ENCODE data around the gene RNU2-1.
"Not testable (repeated sequence)": the region's sequence is repeated elsewhere in the genome, so short reads cannot be mapped to it uniquely, and the experiment has no call there.

RNU2-1 gene

GRCh38 chr17:43233877-43234276 lies at the start of gene RNU2-1:
Gene RNU2-1 (minus strand): TSS chr17:43233977.
- DNase-seq, result not testable (repeated sequence)

- not testable (repeated sequence) for DNase-seq
These were observed 39.1 kb upstream of the RNU2-1 start for GRCh38 chr17:43272914-43273313.

- not testable (repeated sequence) for DNase-seq
These were observed 38.7 kb upstream of the RNU2-1 start for GRCh38 chr17:43272483-43272882.

GRCh38 chr17:43270552-43271504 lies 37.1 kb upstream of the RNU2-1 start:
- DNase-seq, result not testable (repeated sequence)

- DNase-seq, result not testable (repeated sequence)
These were observed 12.7 kb upstream of the RNU2-1 start for GRCh38 chr17:43246456-43246855.

- not testable (repeated sequence) for DNase-seq
These were observed 7.0 kb upstream of the RNU2-1 start for GRCh38 chr17:43240596-43241352.

- not testable (repeated sequence) for DNase-seq
These were observed 5.8 kb upstream of the RNU2-1 start for GRCh38 chr17:43239597-43239996.

- not testable (repeated sequence) for DNase-seq
These were observed 514 bp downstream of the RNU2-1 start for GRCh38 chr17:43233263-43233662.

- DNase-seq, result not testable (repeated sequence)
These were observed 1.6 kb downstream of the RNU2-1 start for GRCh38 chr17:43232021-43232699.

- DNase-seq, result not testable (repeated sequence)
These were observed 2.4 kb downstream of the RNU2-1 start for GRCh38 chr17:43231205-43232020.

- not testable (repeated sequence) for DNase-seq
These were observed 5.6 kb downstream of the RNU2-1 start, which contains the start of gene CCDC200 for GRCh38 chr17:43228020-43228782. Gene CCDC200 (minus strand): TSS chr17:43228623. CDS start chr17:43228554, 69 bp downstream.

GRCh38 chr17:43226393-43226792 lies 7.4 kb downstream of the RNU2-1 start:
- no peak for DNase-seq

GRCh38 chr17:43224146-43224705 lies 9.6 kb downstream of the RNU2-1 start:
- no peak for DNase-seq

- no peak for DNase-seq
These were observed 13.2 kb downstream of the RNU2-1 start for GRCh38 chr17:43220511-43221125.

- no peak for DNase-seq
These were observed 13.9 kb downstream of the RNU2-1 start for GRCh38 chr17:43219746-43220380.

GRCh38 chr17:43219001-43219400 lies 14.8 kb downstream of the RNU2-1 start:
- DNase-seq, result no peak

GRCh38 chr17:43217614-43218087 lies 16.1 kb downstream of the RNU2-1 start:
- DNase-seq, result no peak

- no peak for DNase-seq
These were observed 16.8 kb downstream of the RNU2-1 start for GRCh38 chr17:43216762-43217613.

GRCh38 chr17:43216369-43216761 lies 17.4 kb downstream of the RNU2-1 start:
- no peak for DNase-seq

All from CD4-positive, alpha-beta T cell treated with Interleukin-4 for 4 hours (primary cell).